A549 (cell line): ENCODE data around the gene CCSER1.

ENCODE experiments used
- RNF2 ChIP-seq: fragments of 200-600 bp; sonication (generic); IDR thresholded peaks from 2 replicates; pipeline ENCODE4 v1.6.1; 2016; ENCODE audit warnings: low read depth, mild to moderate bottlenecking, antibody characterized with exemption, moderate library complexity, borderline replicate concordance
- TF ChIP-seq, protein P1 (sequence below): fragments of >200 bp; sonication (Bioruptor Twin); formaldehyde crosslinking; IDR thresholded peaks from 3 replicates; pipeline ENCODE4 v1.5.1; 2016

- TF ChIP-seq, protein P1, sequence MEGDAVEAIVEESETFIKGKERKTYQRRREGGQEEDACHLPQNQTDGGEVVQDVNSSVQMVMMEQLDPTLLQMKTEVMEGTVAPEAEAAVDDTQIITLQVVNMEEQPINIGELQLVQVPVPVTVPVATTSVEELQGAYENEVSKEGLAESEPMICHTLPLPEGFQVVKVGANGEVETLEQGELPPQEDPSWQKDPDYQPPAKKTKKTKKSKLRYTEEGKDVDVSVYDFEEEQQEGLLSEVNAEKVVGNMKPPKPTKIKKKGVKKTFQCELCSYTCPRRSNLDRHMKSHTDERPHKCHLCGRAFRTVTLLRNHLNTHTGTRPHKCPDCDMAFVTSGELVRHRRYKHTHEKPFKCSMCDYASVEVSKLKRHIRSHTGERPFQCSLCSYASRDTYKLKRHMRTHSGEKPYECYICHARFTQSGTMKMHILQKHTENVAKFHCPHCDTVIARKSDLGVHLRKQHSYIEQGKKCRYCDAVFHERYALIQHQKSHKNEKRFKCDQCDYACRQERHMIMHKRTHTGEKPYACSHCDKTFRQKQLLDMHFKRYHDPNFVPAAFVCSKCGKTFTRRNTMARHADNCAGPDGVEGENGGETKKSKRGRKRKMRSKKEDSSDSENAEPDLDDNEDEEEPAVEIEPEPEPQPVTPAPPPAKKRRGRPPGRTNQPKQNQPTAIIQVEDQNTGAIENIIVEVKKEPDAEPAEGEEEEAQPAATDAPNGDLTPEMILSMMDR = no peak
- TF ChIP-seq RNF2 = no peak
Observed at GRCh38 chr4:91123742-91124141, 996.5 kb downstream of the CCSER1 start.
